ENCODE data around the gene FARP1.
A peak's percentile ranks its signal among the peaks of the same experiment; 100 is the strongest.
"Not testable (repeated sequence)": the region's sequence is repeated elsewhere in the genome, so short reads cannot be mapped to it uniquely, and the experiment has no call there.

Gene FARP1

DNA sequence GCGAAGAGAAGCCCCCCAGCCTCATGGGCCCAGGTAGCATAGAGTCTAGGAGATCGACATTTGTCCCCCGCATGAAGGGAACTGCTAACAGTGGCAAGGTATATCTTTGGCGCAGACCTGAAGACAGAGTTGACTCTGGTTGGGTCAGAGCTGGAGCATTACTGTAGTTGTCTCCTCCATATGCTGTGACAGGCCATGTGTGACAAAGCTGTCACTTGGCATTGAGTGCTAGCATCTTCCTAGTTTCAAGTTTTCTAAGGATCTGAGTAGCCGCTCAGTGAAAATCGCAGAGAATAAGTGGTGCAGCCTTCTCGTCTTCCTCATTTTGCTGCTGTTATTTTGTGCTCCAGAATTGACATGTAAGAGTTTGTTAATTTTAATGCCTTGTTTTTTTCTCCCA is 223.5 kb downstream of the FARP1 start:
- DNase-seq = no peak

DNA sequence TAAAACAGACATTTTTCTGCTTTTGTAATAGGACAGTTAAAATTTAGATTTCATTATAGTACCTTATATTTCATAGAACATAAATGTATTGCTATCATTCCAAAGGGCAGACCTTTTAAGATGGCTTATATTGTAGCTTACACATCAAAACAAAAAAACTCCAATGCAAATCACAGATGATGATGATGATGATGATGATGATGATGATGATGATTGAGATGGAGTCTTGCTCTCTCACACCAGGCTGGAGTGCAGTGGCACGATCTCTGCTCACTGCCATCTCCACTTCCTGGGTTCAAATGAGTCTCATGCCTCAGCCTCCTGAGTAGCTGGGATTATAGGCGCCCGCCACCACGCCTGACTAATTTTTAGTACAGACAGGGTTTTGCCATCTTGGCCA is 224.1 kb downstream of the FARP1 start:
- DNase-seq = no peak

GRCh38 chr13:98368019-98368418 is 225.1 kb downstream of the FARP1 start:
- no peak for DNase-seq

- not testable (repeated sequence) for DNase-seq
Observed at GRCh38 chr13:98369520-98369919, 226.6 kb downstream of the FARP1 start.

GRCh38 chr13:98370261-98370660 is 227.4 kb downstream of the FARP1 start:
- DNase-seq = no peak

GRCh38 chr13:98370806-98371515 is 228.1 kb downstream of the FARP1 start:
- peak; percentile 49 for DNase-seq

- no peak for DNase-seq
Observed at GRCh38 chr13:98371516-98372023, 228.7 kb downstream of the FARP1 start.

- no peak for DNase-seq
Observed at GRCh38 chr13:98372876-98373275, 230.0 kb downstream of the FARP1 start.

GRCh38 chr13:98374750-98375149 is 231.9 kb downstream of the FARP1 start:
- DNase-seq = no peak

GRCh38 chr13:98377635-98378378 is 234.9 kb downstream of the FARP1 start:
- DNase-seq = no peak

DNA sequence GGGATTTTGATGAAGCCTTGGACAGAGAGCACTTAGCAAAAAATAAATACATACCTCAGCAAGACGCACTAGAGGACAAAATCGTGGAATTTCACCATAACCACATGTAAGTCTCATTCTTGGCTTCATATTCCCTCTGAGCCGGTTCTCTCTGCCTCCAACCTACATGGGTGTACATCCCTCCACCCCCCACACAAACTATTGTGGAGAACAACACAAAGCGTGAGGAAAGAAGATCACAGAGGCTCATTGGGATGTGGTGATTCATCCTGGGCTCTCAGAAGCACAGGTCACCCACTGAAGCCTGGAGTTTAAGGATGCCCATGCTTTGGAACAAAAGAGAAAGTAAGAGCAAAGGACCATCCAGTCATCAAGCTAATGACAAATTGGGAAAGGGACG is 241.8 kb downstream of the FARP1 start:
- no peak for DNase-seq

DNA sequence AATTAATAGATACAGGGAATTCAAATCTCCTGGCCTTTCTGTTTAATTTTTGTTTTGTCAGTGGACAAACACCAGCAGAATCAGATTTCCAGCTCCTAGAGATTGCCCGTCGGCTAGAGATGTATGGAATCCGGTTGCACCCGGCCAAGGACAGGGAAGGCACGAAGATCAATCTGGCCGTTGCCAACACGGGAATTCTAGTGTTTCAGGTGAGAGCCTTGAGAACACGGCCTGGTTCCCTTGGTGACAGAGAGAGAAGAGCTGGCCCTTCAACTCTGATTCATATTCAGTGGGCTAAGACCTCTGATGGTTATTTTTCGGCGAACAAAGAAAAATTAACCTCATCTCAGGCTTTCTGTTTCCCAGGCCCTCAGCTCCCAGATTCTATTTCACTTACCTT is 242.7 kb downstream of the FARP1 start:
- DNase-seq = peak; percentile 45

DNA sequence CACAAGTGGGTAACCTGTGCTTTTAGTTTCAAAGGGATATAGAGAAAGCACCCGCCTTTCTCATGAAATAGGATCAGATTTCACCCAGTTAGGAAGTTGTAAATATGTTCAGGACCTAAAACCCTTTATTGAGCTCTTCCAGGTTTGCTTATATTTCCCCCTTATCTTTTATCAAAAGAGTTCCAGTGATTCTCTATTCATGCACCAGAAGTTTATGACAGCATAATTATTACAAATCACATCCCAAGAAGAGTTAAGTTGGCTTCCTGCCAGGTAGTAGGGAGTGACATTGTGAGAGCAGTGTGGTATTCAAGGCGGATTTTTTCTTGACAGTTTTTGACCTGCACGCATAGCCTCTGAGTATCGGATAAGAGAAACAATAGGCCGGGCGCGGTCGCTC is 243.7 kb downstream of the FARP1 start:
- DNase-seq = no peak

DNA sequence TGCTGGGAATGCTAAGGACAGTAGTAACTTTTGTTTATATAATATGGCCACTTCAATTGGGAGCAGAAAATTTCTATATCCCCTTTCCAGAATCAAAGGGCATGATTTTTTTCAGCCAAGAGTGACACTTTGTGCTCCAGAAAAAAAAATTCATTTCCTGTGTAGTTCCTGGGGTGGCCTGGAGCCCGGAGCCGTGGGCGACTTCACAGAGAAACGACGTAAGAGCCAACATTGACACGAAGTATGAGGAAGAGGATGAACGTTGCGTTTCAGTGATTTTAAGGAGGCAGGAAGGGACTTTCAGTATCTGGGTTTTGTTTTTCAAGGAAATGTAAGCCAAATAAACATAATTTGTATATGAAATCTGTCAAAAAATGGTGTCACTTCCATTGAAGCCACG is 246.4 kb downstream of the FARP1 start:
- no peak for DNase-seq

DNA sequence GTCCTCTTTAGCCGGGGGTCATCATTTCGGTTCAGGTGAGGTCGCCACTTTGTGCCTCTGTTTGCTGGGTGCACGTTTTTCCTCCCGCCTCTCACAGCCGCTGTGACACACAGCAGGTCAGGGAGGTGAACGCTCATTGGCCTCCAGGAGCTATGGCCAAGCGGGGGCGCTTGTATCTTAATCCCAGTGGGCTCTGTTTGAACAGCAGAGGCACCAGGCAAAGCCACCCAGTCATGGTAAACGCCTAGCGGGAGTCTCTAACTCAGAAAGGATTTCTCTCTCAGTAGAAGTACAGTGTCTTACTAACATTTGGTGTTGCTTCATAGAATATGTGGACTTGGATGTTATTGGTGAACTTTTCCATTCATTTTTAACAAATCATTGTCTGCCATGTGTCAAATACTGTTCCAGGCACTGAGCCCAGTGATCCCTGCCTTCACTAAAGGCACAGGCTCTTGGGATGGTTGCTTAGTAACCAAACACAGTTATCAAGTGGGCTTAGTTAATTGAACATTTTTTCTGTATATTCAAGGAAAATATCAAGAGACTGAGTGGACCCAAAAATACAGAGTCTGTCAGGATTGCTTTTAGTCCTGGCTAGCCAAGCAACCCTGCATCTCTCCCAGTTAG is 247.3 kb downstream of the FARP1 start:
- DNase-seq = no peak

- DNase-seq = no peak
Observed at GRCh38 chr13:98393873-98394272, 251.0 kb downstream of the FARP1 start.

GRCh38 chr13:98394820-98395510 is 252.1 kb downstream of the FARP1 start:
- no peak for DNase-seq

GRCh38 chr13:98396071-98396710 is 253.3 kb downstream of the FARP1 start:
- no peak for DNase-seq

DNA sequence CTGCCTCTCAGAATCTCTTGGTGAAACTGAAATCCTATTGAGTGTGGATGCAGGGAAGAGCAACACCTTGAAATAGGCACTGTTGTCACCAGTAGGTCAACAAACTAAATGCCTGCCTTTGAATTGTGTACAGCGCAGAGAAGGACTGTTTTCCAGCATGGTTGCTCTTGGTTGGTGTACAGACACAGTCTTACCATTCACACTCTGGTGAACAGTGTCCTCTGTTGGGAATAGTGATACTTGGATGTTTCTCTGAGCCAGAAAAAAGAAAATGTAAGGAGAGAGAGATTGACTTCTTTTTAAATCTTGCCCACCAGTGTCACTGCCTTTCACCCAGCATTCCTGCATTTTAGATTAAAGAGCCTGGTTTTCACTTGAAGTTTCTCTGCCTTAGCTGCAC is 254.3 kb downstream of the FARP1 start:
- no peak for DNase-seq

- DNase-seq = no peak
Observed at GRCh38 chr13:98397861-98398260, 255.0 kb downstream of the FARP1 start.

DNA sequence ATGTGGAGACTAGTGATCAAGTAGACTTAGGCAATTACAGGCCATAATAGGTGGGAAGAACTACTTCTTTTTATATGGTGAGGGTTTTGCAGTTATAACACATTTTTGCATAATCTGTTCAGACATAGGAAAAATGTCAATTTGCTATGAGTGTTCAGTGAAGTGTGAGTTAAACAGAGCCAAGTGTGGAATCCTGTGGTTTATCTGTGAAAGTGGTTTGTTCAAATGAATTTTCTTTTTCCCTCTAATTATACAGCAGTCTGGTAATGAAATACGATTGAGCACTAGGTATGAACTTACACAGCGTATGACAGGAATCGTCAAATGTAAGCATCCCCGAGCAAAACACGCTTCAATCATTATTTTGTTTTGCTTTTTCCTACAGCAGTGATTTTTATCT is 255.7 kb downstream of the FARP1 start:
- DNase-seq = no peak

DNA sequence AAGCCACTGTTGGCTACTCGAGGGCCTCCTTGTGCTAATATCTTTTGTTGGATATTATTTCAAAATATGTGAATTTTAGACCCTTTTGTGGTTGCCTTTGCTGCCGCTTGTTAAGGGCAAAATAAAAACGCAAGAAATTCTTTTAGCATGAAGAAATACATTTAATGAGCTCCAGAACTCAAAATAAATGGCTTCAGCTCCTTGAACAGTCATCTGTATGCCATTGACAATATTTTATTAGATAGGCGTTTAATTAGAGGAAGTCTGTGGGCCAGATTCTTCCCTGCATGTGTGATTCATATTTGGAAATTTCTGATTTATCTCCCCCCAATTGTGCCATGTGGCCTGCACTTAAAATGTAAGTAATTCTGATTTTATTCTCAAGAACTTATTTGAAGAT is 256.9 kb downstream of the FARP1 start:
- DNase-seq = no peak
